SIG-M5 treated with dmso at 0.1 percent for 504 hours (cell line): Measurements from ENCODE around the gene TMEM235.

ENCODE experiments used
- DNase-seq: peaks from one replicate; lab custom pipeline; 2025; ENCODE audit not compliant: unreplicated experiment; lab: John Stamatoyannopoulos, UW

TMEM235 gene

DNA sequence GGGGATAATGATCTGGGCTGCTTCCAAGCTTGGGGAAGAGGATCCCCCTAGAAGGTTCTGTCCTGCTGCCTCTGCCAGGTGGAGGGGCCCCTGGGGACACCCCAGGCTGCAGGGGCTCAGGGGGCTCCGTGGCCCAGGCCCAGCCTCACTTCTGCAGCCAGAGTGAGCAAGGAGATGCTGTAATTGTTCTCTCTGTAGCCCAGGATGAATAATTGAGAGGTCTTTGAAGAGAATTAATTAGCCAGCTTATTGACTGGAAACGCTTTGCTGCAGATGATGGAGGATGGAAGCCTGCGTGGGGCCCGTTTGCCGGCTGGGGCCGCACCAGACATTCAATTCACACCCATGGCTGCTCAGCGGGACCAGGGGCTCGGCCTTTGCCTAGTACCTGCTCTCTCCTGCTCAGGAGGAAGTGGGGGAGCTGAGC lies 38.5 kb downstream of the TMEM235 start:
- no peak for DNase-seq

- no peak for DNase-seq
Measured at GRCh38 chr17:78271419-78272170, 40.2 kb downstream of the TMEM235 start.

DNA sequence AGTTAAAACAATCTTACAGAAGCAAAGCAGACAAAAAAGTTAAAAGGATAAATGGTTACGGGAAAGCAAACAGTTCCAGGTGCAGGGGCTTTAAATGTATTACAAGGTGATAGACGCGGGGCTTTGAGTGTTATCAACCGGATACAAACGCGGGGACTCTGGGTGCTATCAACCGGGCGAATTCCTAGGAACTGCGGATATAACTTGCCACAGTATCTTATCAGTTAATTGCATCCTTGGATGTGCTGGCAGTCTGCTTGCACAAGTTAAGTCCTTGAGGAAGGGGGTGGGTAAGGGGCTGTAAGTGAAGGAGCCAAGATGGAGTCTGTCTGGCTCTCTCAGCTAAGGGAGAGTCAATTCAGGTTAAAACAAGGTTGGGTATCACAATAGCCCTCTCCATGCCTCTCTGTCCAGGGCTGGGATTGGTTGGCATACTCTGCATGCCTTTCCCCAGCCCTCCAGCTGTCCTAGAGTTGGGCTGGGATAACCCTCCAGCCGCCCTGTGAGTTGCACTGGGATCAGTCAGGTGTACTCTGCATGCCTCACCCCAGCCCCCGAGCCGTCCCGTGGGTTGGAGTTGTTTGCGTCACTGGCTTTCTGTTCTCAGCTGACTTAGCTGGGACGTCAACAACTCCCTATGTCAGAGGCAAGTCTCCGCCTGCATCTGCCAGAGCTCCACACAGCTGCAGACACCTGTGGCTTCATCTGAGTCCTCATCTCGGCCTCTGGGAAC lies 40.9 kb downstream of the TMEM235 start:
- DNase-seq, result no peak

- no peak for DNase-seq
Measured at GRCh38 chr17:78272914-78273258, 41.5 kb downstream of the TMEM235 start.

- DNase-seq, result no peak
Measured at GRCh38 chr17:78273813-78274212, 42.4 kb downstream of the TMEM235 start.

GRCh38 chr17:78275355-78275754 lies 43.9 kb downstream of the TMEM235 start:
- DNase-seq, result no peak

DNA sequence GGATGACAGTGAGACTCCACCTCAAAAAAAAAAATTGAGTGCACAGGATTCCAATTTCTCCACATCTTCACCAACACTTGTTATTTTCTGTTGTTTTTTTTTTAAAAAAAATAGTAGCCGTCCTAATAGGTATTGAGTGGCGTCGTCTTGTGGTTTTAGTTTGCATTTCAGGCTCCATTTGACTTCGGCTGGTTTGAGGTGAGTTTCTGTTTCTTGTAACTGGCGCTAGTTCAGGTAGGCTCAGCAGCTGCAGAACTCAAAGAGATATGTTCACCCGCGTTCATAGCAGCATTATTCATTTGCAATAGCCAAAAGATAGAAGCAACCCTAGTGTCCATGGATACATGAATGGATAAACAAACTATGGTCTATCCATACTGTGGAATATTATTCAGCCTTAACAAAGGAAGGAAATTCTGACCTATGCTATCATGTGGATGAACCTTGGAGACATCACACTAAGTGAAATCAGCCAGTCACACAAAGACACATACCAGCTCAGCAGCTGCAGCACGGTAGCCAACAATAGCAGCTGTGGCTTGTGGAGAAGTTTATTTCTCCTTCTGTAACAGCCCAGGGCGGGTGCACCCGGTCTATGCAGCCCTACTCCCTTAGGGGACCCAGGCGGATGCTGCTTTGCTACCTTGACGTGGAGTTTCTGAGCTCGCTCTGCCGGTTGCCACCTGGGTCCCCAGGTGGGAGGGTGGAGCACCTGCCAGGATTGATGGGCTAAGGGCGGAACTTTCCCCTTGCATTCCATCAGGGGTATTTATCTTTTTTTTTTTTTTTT lies 44.9 kb downstream of the TMEM235 start:
- no peak for DNase-seq

- no peak for DNase-seq
Measured at GRCh38 chr17:78278139-78278741, 46.8 kb downstream of the TMEM235 start.

- no peak for DNase-seq
Measured at GRCh38 chr17:78279360-78279990, 48.0 kb downstream of the TMEM235 start.

DNA sequence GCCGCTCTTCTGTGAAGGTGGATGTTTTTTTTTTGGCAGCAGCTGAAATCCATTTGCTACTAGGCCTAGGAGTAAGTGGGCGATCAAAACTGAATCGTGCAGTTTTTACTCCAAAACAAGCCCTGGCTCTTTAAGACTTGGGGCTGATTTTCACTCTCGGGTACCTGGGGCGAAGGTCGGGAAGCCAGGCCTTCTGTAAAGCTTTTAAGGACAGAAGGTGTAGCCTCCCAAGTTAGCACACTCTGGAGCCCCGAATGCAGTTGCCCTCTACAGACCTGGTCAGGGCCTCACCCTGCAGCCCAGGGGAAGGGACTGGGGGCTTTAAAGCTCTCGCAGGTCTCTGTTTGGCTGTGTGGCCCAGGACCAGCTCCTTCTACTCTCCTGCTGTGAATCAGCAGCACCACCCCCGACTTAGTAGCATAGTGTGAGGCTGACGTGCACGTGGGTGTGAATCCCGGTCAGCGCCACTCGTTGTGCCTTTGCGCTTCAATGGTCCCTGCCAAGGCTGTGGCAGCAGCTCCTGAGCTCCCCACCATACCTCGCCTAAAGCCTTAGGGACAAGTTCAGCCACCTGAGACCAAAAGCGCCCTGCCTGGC lies 49.9 kb downstream of the TMEM235 start:
- DNase-seq, result no peak

GRCh38 chr17:78284146-78284545 lies 52.7 kb downstream of the TMEM235 start:
- DNase-seq, result peak; percentile 98

- no peak for DNase-seq
Measured at GRCh38 chr17:78289004-78289403, 57.6 kb downstream of the TMEM235 start.

- DNase-seq, result peak; percentile 91
Measured at GRCh38 chr17:78289802-78290363, 58.5 kb downstream of the TMEM235 start.
